ENCODE data around the gene LRCH4. TPM values are rescaled to one million over a fixed set of nuclear protein-coding genes. Genes with fewer than 3 reads are reported as not detected.

Gene LRCH4
- total and polyA plus RNA-seq, 2 of the 13 experiments (the other 11 are each of a cell fraction or from before 2014, with no cell fraction given), result 7.0 to 9.3 TPM

DNA sequence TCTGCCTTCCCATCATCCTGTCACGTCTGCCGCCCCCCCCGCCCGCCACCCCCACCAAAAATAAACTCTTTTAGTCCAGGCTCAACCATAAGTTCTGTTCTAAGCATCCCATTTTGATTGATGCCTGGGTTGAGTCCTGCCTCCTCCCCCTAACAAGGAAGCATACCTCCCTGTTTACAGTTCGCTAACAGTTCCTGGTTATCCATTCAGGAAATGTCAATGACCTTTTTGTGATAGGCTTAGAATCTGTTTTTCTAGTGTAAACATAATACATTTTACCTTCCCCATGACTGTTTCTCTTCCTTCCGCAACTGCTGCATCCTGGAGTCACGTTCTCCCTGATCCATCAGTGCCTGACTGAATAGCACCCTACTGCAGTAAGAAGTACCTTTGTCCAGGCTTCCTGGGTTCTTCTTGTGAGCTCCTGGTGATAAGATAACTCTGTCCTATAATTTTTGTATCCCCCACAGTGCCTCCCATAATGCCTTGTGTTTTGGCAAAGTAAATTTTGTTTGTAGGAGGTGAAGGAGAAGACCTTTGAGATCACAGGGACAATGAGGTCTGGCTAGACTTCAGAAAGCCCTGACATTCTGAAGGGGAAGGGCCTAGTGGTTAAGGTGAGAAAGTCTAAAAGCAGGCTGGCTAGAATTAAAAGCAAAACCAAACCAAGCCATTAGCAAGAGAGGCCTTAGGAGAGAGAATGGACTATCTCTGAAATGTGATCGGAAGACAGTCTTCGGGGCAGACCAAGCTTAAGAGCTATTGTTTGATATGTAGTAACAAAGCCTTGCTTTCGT, 39.6 kb downstream of the LRCH4 start (continued):
- TF ChIP-seq, protein P1, sequence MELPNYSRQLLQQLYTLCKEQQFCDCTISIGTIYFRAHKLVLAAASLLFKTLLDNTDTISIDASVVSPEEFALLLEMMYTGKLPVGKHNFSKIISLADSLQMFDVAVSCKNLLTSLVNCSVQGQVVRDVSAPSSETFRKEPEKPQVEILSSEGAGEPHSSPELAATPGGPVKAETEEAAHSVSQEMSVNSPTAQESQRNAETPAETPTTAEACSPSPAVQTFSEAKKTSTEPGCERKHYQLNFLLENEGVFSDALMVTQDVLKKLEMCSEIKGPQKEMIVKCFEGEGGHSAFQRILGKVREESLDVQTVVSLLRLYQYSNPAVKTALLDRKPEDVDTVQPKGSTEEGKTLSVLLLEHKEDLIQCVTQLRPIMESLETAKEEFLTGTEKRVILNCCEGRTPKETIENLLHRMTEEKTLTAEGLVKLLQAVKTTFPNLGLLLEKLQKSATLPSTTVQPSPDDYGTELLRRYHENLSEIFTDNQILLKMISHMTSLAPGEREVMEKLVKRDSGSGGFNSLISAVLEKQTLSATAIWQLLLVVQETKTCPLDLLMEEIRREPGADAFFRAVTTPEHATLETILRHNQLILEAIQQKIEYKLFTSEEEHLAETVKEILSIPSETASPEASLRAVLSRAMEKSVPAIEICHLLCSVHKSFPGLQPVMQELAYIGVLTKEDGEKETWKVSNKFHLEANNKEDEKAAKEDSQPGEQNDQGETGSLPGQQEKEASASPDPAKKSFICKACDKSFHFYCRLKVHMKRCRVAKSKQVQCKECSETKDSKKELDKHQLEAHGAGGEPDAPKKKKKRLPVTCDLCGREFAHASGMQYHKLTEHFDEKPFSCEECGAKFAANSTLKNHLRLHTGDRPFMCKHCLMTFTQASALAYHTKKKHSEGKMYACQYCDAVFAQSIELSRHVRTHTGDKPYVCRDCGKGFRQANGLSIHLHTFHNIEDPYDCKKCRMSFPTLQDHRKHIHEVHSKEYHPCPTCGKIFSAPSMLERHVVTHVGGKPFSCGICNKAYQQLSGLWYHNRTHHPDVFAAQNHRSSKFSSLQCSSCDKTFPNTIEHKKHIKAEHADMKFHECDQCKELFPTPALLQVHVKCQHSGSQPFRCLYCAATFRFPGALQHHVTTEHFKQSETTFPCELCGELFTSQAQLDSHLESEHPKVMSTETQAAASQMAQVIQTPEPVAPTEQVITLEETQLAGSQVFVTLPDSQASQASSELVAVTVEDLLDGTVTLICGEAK (IDR thresholded peaks at IDR 0.05), result no peak
- TF ChIP-seq, protein P1 (CRISPR knock-in tag; IDR thresholded peaks at IDR 0.05), result no peak
- TF ChIP-seq ESRRA (CRISPR knock-in tag; IDR thresholded peaks at IDR 0.05; ENCODE audit: low read depth), result no peak
- TF ChIP-seq ZNF180 (CRISPR knock-in tag; IDR thresholded peaks at IDR 0.05; ENCODE audit: borderline replicate concordance, low read depth), result no peak
- TF ChIP-seq MBD4 (IDR thresholded peaks at IDR 0.05; ENCODE audit: borderline replicate concordance, low read length), result no peak
- TF ChIP-seq, protein P2, sequence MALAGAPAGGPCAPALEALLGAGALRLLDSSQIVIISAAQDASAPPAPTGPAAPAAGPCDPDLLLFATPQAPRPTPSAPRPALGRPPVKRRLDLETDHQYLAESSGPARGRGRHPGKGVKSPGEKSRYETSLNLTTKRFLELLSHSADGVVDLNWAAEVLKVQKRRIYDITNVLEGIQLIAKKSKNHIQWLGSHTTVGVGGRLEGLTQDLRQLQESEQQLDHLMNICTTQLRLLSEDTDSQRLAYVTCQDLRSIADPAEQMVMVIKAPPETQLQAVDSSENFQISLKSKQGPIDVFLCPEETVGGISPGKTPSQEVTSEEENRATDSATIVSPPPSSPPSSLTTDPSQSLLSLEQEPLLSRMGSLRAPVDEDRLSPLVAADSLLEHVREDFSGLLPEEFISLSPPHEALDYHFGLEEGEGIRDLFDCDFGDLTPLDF (CRISPR knock-in tag; IDR thresholded peaks at IDR 0.05), result no peak
- TF ChIP-seq ZBTB21 (CRISPR knock-in tag; IDR thresholded peaks at IDR 0.05), result no peak
- no peak for TF ChIP-seq XRCC5 (optimal IDR thresholded peaks at IDR 0.05; ENCODE audit: low read length)
- no peak; the same call in 1 of the 2 replicates for TF ChIP-seq GATAD1 (CRISPR knock-in tag; IDR thresholded peaks at IDR 0.05)
- TF ChIP-seq, protein P3, sequence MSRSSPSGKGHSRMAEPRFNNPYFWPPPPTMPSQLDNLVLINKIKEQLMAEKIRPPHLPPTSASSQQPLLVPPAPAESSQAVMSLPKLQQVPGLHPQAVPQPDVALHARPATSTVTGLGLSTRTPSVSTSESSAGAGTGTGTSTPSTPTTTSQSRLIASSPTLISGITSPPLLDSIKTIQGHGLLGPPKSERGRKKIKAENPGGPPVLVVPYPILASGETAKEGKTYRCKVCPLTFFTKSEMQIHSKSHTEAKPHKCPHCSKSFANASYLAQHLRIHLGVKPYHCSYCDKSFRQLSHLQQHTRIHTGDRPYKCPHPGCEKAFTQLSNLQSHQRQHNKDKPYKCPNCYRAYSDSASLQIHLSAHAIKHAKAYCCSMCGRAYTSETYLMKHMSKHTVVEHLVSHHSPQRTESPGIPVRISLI (CRISPR knock-in tag; IDR thresholded peaks at IDR 0.05; ENCODE audit: borderline replicate concordance), result no peak
- peak; percentile 96 for TF ChIP-seq RXRB (CRISPR knock-in tag; IDR thresholded peaks at IDR 0.05; ENCODE audit: borderline replicate concordance)
- no peak for TF ChIP-seq HNRNPH1 (optimal IDR thresholded peaks at IDR 0.05; ENCODE audit: low read depth, low read length)
- no peak for TF ChIP-seq RAD51 (IDR thresholded peaks at IDR 0.05; ENCODE audit: borderline replicate concordance)
- TF ChIP-seq, protein P4, sequence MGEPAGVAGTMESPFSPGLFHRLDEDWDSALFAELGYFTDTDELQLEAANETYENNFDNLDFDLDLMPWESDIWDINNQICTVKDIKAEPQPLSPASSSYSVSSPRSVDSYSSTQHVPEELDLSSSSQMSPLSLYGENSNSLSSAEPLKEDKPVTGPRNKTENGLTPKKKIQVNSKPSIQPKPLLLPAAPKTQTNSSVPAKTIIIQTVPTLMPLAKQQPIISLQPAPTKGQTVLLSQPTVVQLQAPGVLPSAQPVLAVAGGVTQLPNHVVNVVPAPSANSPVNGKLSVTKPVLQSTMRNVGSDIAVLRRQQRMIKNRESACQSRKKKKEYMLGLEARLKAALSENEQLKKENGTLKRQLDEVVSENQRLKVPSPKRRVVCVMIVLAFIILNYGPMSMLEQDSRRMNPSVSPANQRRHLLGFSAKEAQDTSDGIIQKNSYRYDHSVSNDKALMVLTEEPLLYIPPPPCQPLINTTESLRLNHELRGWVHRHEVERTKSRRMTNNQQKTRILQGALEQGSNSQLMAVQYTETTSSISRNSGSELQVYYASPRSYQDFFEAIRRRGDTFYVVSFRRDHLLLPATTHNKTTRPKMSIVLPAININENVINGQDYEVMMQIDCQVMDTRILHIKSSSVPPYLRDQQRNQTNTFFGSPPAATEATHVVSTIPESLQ (CRISPR knock-in tag; conservative IDR thresholded peaks at IDR 0.05), result no peak
- TF ChIP-seq HNRNPK (IDR thresholded peaks at IDR 0.05; ENCODE audit: low read depth, low read length, poor library complexity, severe bottlenecking), result no peak
- TF ChIP-seq FOSL2 (CRISPR knock-in tag; IDR thresholded peaks at IDR 0.05), result peak; percentile 70

Measured in HepG2 (cell line).